ENCODE data around the gene PXYLP1.

Gene PXYLP1

DNA sequence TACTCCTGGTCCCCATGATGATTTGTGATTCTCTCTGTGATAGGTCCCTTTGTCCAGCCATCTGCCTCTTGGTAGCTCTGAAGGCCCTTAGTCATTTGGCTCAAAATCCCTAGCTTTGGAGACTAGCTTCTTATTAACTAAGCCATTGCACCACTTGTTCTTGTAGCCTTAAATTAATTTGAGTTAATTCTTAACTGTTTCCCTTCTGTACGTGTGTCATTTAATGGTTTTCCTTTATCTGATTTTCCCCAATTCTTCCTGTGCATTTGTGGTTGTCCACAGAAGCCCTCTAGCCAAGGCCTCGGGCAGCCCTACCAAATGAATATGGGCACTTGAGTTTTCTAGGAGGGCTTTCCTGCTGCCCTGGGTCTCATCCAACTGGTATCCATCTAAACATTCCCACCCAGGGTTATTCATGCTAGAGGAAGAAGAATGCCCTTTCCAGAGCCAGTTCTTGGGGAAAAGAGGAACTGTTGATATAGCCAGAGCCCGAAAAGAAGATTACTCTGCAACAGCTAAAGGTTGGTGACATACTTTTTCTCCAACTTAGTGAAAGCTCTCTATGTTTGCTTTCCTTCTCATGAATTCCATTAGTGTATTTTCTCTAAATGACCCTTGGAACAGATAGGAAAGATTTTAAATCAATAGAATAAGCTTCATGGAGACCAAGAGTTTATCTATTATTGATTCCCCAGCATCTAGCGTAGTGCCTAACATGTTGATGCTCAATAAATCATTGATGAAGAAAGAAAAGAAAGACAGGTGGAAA lies 92.5 kb downstream of the PXYLP1 start:
- H3K4me3 ChIP-seq (ENCODE audit: low read length) = no peak overlapping the region
- no peak for TF ChIP-seq CTCF (conservative IDR thresholded peaks at IDR 0.05; ENCODE audit: low read depth, low read length)
- DNase-seq (ENCODE audit: low read depth) = no peak

DNA sequence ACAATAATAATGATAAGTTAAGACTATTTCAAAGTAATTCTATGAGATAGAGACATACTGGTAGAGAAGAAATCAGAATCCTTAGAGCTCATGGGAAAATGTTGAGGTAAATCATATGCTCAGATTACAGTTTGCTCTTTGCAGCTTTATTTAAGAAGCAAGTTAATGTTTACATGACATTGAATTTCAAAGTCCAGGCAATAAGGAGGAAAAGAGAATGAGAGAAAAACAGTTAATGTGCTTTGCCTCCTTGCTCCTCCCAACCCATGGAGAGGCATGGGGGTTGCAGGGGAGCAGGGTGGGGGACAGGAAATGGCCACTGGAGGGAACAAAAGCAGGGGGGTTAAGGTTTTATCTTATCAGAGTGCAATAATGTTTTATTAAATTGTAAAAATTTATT lies 94.5 kb downstream of the PXYLP1 start:
- TF ChIP-seq CTCF (conservative IDR thresholded peaks at IDR 0.05; ENCODE audit: low read depth, low read length) = no peak
- DNase-seq (ENCODE audit: low read depth) = no peak
- H3K4me3 ChIP-seq (ENCODE audit: low read length) = no peak overlapping the region

- H3K4me3 ChIP-seq (ENCODE audit: low read length) = no peak overlapping the region
- no peak for DNase-seq (ENCODE audit: low read depth)
- TF ChIP-seq CTCF (conservative IDR thresholded peaks at IDR 0.05; ENCODE audit: low read depth, low read length) = no peak
Observed at GRCh38 chr3:141326626-141327025, 95.0 kb downstream of the PXYLP1 start.

DNA sequence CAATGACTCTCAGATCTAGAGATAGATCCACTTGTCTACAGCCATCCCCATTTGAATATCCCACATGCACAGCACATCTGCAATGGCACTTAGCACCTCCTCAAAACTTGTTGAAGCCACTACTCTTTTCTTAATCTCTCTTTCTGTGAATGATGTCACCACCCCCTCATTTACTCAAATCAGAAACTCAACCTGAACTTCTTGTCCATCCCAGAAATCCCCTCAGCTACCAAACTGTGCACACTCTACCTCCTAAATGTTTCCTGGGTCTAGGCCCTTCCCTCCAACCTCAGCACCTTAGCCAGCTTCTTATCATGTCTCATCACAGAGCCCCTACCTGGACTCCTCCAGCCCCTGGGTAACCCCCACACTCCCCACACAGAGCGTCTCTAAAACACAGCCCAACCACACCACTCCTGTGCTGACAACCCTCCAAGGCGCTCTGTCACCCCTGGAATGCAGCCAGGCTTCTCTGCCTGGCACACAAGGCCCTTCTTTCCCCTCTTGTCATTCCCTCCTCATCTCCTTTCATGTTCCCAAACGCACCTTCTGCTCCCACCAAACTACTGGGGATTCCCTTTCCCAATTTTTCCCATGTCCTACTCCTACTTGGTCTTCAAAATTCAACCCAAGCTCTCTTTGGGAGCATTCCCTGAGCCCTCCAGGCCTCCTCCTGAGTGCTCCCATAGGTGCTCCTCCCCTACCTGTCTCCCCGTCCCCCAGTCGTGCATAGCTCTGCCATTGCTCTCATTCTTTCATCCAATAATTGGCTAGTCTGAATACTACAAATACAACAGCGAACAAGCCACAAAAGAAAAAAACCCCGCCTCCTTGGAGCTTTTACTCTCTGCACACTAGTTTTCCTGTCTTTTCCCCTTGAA lies 96.9 kb downstream of the PXYLP1 start:
- H3K4me3 ChIP-seq (ENCODE audit: low read length) = no peak overlapping the region
- no peak for TF ChIP-seq CTCF (conservative IDR thresholded peaks at IDR 0.05; ENCODE audit: low read depth, low read length)
- no peak for DNase-seq (ENCODE audit: low read depth)

- no peak for DNase-seq (ENCODE audit: low read depth)
- no peak for TF ChIP-seq CTCF (conservative IDR thresholded peaks at IDR 0.05; ENCODE audit: low read depth, low read length)
- no peak overlapping the region for H3K4me3 ChIP-seq (ENCODE audit: low read length)
Observed at GRCh38 chr3:141330235-141330634, 98.6 kb downstream of the PXYLP1 start.

GRCh38 chr3:141330718-141331376 lies 99.2 kb downstream of the PXYLP1 start:
- DNase-seq (ENCODE audit: low read depth) = no peak
- no peak overlapping the region for H3K4me3 ChIP-seq (ENCODE audit: low read length)
- no peak for TF ChIP-seq CTCF (conservative IDR thresholded peaks at IDR 0.05; ENCODE audit: low read depth, low read length)

Measured in retinal pigment epithelial cell (primary cell).